MM.1S (cell line): ENCODE measurements around the gene RAB8A.

Experiments
- CTCF ChIP-seq: fragments of 300-600 bp; sonication (generic); IDR thresholded peaks from 2 replicates; pipeline ENCODE4 v1.5.1; 2016; ENCODE audit warnings: antibody characterized with exemption, low read length, mixed read lengths
- EZH2 ChIP-seq: fragments of 300-600 bp; sonication (generic); optimal IDR thresholded peaks from 2 replicates; pipeline ENCODE3; 2017; ENCODE audit warnings: low read depth, mild to moderate bottlenecking, antibody characterized with exemption, low read length, mixed read lengths
- EZH2phosphoT487 ChIP-seq: fragments of 300-600 bp; sonication (generic); IDR thresholded peaks from 2 replicates; pipeline ENCODE4 v1.6.1; 2018; ENCODE audit warnings: antibody characterized with exemption, low read length

- TF ChIP-seq CTCF = no peak
- no peak for TF ChIP-seq EZH2phosphoT487
- TF ChIP-seq EZH2 = no peak
Observed at GRCh38 chr19:16089010-16089846, 22.5 kb upstream of the RAB8A start.
